ENCODE data around the gene GMDS. TPM values are rescaled to one million over a fixed set of nuclear protein-coding genes. Genes with fewer than 3 reads are reported as not detected.

Gene GMDS
- total and polyA plus RNA-seq, 2 donors, result 19.9 to 28.4 TPM

DNA sequence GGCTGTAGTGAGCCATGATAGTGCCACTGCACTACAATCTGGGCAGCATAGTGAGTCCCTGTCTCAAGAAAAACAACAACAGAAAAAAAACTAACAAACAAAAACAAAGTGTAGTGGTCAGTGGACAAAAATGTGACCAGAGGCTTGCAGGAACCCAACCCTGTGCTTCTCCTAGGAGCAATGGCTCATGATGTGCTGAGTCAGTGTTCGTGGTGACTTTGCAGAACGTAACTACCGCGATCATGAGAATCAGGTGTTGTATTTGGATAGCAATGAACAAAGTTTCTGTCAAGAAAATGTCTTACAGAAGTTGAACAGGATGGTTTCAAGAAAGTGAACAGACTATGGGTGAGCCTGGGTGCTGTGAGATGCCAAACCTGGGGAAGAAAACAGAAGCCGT lies 654.2 kb downstream of the GMDS start:
- H3K4me1 ChIP-seq (ENCODE audit: control insufficient read depth in 2 of 2, insufficient read depth in 2 of 2, low read length in 2 of 2), result peaks cover 0 to 4% of the 10 kb centered on the region in 2 donors
- H3K36me3 ChIP-seq (ENCODE audit: control insufficient read depth in 2 of 2, insufficient read depth in 2 of 2, low read length in 1 of 2), result no peaks in the 10 kb centered on the region
- no peaks in the 10 kb centered on the region for H3K9me3 ChIP-seq (ENCODE audit: control insufficient read depth in 2 of 2, insufficient read depth in 1 of 2, low read length in 1 of 2)
- WGBS, result 63% methylated on average over 5 of the region's 5 CpGs
- H3K4me3 ChIP-seq (ENCODE audit: low read length in 2 of 2), result no peak overlapping the region
- no peak overlapping the region for H3K27ac ChIP-seq (ENCODE audit: low read depth in 1 of 2, low read length in 1 of 2)
- H3K27me3 ChIP-seq (ENCODE audit: control insufficient read depth in 2 of 2, insufficient read depth in 1 of 2, low read length in 1 of 2), result peaks cover 3 to 45% of the 10 kb centered on the region in 2 donors
- DNase-seq (ENCODE audit: low read depth in 6 of 9, low spot score in 9 of 9), result no peak

DNA sequence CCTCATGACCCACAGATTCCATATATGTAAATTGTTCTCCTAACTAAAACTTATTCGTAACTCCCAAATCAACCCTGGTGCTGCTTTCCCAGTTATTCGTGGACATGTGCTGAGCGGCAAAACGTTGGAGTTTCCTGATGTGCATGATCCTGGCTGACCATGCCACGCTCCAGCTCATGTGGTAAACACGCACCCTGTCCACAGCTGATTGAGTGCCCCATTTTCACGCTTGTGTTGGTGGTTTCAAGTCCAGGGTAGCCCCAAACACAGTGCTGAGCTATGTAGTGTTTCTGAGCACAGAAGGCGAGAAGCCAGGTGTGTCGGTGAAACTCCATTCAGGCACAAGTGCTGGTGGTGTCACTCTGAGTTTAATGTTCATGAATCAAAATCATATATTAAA lies 654.8 kb downstream of the GMDS start:
- H3K27me3 ChIP-seq (ENCODE audit: control insufficient read depth in 2 of 2, insufficient read depth in 1 of 2, low read length in 1 of 2), result peaks cover 3 to 40% of the 10 kb centered on the region in 2 donors
- H3K4me1 ChIP-seq (ENCODE audit: control insufficient read depth in 2 of 2, insufficient read depth in 2 of 2, low read length in 2 of 2), result peaks cover 0 to 3% of the 10 kb centered on the region in 2 donors
- WGBS, result 95% methylated on average over 9 of the region's 9 CpGs
- H3K36me3 ChIP-seq (ENCODE audit: control insufficient read depth in 2 of 2, insufficient read depth in 2 of 2, low read length in 1 of 2), result no peaks in the 10 kb centered on the region
- H3K9me3 ChIP-seq (ENCODE audit: control insufficient read depth in 2 of 2, insufficient read depth in 1 of 2, low read length in 1 of 2), result no peaks in the 10 kb centered on the region
- H3K27ac ChIP-seq (ENCODE audit: low read depth in 1 of 2, low read length in 1 of 2), result no peak overlapping the region
- no peak overlapping the region for H3K4me3 ChIP-seq (ENCODE audit: low read length in 2 of 2)
- DNase-seq (ENCODE audit: low read depth in 6 of 9, low spot score in 9 of 9), result no peak

DNA sequence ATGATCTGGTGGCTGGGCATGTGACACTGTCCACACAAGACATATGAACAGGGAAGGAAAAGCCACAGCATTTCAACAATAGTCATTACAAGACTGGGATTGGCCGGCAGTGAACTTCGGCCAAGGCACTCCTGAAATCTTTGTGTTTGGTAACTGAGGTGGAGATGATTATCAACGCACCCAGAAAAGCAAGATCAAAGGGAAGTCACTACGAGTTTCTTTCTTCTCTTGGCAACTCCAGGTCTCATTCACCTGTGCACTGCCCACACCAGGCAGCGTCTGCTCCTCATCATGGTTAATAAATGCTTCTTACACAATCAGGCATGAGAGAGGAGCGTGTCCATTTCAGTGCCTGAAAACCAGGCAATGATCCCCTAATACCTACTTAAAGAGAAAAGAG lies 656.2 kb downstream of the GMDS start:
- Histone ChIP-seq H3K4me1 (ENCODE audit: control insufficient read depth in 2 of 2, insufficient read depth in 2 of 2, low read length in 2 of 2) (no peaks in the 10 kb centered on the region), H3K9me3 (ENCODE audit: control insufficient read depth in 2 of 2, insufficient read depth in 1 of 2, low read length in 1 of 2) (no peaks in the 10 kb centered on the region), H3K27me3 (ENCODE audit: control insufficient read depth in 2 of 2, insufficient read depth in 1 of 2, low read length in 1 of 2) (peaks cover 0 to 30% of the 10 kb centered on the region in 2 donors), H3K4me3 (ENCODE audit: low read length in 2 of 2) (no peak overlapping the region), H3K27ac (ENCODE audit: low read depth in 1 of 2, low read length in 1 of 2) (no peak overlapping the region), H3K36me3 (ENCODE audit: control insufficient read depth in 2 of 2, insufficient read depth in 2 of 2, low read length in 1 of 2) (no peaks in the 10 kb centered on the region)
- no peak for DNase-seq (ENCODE audit: low read depth in 6 of 9, low spot score in 9 of 9)
- 93% methylated on average over 6 of the region's 6 CpGs for WGBS

DNA sequence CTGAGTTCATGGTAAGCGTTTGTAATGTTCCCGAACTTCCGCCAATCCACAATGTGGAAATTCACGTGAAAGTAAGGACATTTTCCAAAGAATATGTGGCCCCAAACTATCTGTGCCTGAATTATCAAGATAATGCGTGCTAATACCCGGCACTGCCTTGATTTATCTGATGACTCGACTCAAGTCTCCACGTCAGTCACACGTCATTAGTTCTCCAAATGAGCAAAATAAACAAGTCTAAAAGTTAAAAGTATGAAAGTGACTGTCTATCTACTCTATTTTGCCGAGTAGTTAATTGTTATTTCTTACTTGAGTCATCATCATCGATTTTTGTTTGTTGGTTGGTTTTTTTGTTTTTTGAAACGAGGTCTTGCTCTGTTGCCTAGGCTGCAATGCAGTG lies 657.4 kb downstream of the GMDS start:
- no peak for DNase-seq (ENCODE audit: low read depth in 6 of 9, low spot score in 9 of 9)
- Histone ChIP-seq H3K36me3 (ENCODE audit: control insufficient read depth in 2 of 2, insufficient read depth in 2 of 2, low read length in 1 of 2) (no peaks in the 10 kb centered on the region), H3K4me1 (ENCODE audit: control insufficient read depth in 2 of 2, insufficient read depth in 2 of 2, low read length in 2 of 2) (no peaks in the 10 kb centered on the region), H3K27ac (ENCODE audit: low read depth in 1 of 2, low read length in 1 of 2) (no peak overlapping the region), H3K4me3 (ENCODE audit: low read length in 2 of 2) (no peak overlapping the region), H3K27me3 (ENCODE audit: control insufficient read depth in 2 of 2, insufficient read depth in 1 of 2, low read length in 1 of 2) (peaks cover 0 to 18% of the 10 kb centered on the region in 2 donors), H3K9me3 (ENCODE audit: control insufficient read depth in 2 of 2, insufficient read depth in 1 of 2, low read length in 1 of 2) (no peaks in the 10 kb centered on the region)
- WGBS, result 96% methylated on average over 12 of the region's 12 CpGs

DNA sequence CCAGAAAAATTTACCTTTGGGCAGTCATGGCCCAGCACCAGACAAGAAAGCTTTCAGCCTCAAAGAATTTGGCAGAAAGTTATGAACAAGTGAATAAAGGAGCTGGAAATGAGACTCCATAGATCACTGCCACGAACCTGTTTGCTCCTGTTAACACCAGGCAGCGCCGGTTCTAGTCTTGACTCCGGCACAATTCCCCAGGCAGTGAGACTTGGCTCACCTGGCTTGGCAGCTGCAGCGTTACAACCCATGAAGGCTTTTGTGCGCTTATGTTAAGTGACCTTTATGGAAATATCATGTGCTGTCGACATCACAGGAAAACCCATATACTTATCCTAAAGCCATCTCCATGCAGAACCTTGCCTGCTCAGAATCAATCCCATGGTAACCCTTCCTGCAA lies 657.9 kb downstream of the GMDS start:
- H3K27me3 ChIP-seq (ENCODE audit: control insufficient read depth in 2 of 2, insufficient read depth in 1 of 2, low read length in 1 of 2), result peaks cover 0 to 16% of the 10 kb centered on the region in 2 donors
- no peak overlapping the region for H3K27ac ChIP-seq (ENCODE audit: low read depth in 1 of 2, low read length in 1 of 2)
- no peak for DNase-seq (ENCODE audit: low read depth in 6 of 9, low spot score in 9 of 9)
- H3K4me3 ChIP-seq (ENCODE audit: low read length in 2 of 2), result no peak overlapping the region
- H3K36me3 ChIP-seq (ENCODE audit: control insufficient read depth in 2 of 2, insufficient read depth in 2 of 2, low read length in 1 of 2), result no peaks in the 10 kb centered on the region
- no peaks in the 10 kb centered on the region for H3K4me1 ChIP-seq (ENCODE audit: control insufficient read depth in 2 of 2, insufficient read depth in 2 of 2, low read length in 2 of 2)
- WGBS, result 91% methylated on average over 7 of the region's 7 CpGs
- no peaks in the 10 kb centered on the region for H3K9me3 ChIP-seq (ENCODE audit: control insufficient read depth in 2 of 2, insufficient read depth in 1 of 2, low read length in 1 of 2)

DNA sequence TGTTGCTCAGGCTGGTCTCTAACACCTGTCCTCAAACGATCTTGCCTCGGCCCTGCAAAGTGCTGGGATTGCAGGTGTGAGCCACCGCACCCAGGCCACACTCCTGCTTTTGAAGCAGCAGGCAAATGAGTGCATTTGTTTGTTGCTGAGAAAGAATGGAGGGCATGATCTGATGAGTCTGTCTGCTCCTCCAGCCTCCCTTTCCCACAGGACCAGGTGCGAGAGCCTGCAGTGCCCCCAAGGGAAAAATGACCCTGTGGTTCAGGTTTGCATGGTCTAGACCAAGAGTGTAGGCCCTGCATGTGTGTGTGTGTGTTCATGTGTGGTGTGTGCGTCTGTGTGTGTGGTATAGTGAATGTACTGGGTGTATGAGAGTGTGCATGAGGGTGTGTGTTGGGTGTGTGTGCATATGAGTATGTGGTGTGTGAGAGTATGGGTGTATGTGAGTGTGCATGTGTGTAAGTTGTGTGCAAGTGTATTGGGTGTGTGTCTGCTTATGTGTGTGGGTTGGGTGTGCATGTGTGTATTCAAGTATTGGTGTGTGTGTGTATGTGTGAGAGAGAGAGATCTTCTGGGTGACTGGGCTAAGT lies 658.4 kb downstream of the GMDS start:
- Histone ChIP-seq H3K4me3 (ENCODE audit: low read length in 2 of 2) (no peak overlapping the region), H3K4me1 (ENCODE audit: control insufficient read depth in 2 of 2, insufficient read depth in 2 of 2, low read length in 2 of 2) (no peaks in the 10 kb centered on the region), H3K27ac (ENCODE audit: low read depth in 1 of 2, low read length in 1 of 2) (no peak overlapping the region), H3K27me3 (ENCODE audit: control insufficient read depth in 2 of 2, insufficient read depth in 1 of 2, low read length in 1 of 2) (peaks cover 0 to 13% of the 10 kb centered on the region in 2 donors), H3K36me3 (ENCODE audit: control insufficient read depth in 2 of 2, insufficient read depth in 2 of 2, low read length in 1 of 2) (no peaks in the 10 kb centered on the region), H3K9me3 (ENCODE audit: control insufficient read depth in 2 of 2, insufficient read depth in 1 of 2, low read length in 1 of 2) (no peaks in the 10 kb centered on the region)
- no peak for DNase-seq (ENCODE audit: low read depth in 6 of 9, low spot score in 9 of 9)
- 86% methylated on average over 5 of the region's 5 CpGs for WGBS

DNA sequence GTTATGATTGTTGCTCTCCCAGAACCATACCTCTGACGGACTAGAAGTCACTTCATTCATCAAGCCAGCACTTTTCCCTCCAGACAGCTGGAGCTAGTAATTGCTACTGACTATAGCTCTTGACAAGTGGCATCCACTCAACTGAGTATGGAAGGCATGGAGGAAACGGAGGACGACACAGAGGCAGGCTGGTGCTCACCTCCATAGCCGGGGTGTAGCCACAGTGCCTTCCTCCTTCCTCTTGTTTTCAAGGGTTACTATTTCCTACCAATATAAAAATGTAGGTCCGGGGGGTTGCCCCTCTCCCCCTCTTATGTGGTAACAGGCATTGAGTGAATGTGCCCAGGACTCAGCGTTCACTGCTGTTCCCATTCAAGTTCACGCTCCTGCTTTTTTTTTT lies 659.1 kb downstream of the GMDS start:
- Histone ChIP-seq H3K27me3 (ENCODE audit: control insufficient read depth in 2 of 2, insufficient read depth in 1 of 2, low read length in 1 of 2) (peaks cover 0 to 10% of the 10 kb centered on the region in 2 donors), H3K36me3 (ENCODE audit: control insufficient read depth in 2 of 2, insufficient read depth in 2 of 2, low read length in 1 of 2) (no peaks in the 10 kb centered on the region), H3K4me1 (ENCODE audit: control insufficient read depth in 2 of 2, insufficient read depth in 2 of 2, low read length in 2 of 2) (no peaks in the 10 kb centered on the region), H3K27ac (ENCODE audit: low read depth in 1 of 2, low read length in 1 of 2) (no peak overlapping the region), H3K4me3 (ENCODE audit: low read length in 2 of 2) (no peak overlapping the region), H3K9me3 (ENCODE audit: control insufficient read depth in 2 of 2, insufficient read depth in 1 of 2, low read length in 1 of 2) (no peaks in the 10 kb centered on the region)
- WGBS, result 94% methylated on average over 7 of the region's 7 CpGs
- DNase-seq (ENCODE audit: low read depth in 6 of 9, low spot score in 9 of 9), result no peak

DNA sequence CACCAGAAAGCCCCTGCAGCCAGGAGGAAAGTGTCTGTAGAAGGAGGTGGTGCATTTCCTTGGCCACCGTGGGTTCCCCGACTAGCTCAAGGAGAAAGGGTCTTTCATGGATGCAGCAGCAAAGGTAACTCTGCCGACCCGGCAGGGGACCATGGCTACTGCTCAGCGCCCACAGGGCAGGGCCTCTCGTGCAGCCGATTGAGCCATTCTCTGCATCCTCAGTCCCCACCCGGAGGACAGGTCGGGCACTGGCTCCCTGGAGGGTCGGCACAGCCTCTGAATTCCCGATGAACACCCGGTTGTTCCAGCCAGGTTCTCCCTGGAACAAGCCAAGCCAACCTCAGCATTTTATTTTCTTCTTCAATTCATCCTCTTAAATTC lies 659.7 kb downstream of the GMDS start:
- H3K36me3 ChIP-seq (ENCODE audit: control insufficient read depth in 2 of 2, insufficient read depth in 2 of 2, low read length in 1 of 2), result no peaks in the 10 kb centered on the region
- no peak overlapping the region for H3K27ac ChIP-seq (ENCODE audit: low read depth in 1 of 2, low read length in 1 of 2)
- H3K4me3 ChIP-seq (ENCODE audit: low read length in 2 of 2), result no peak overlapping the region
- no peak for DNase-seq (ENCODE audit: low read depth in 6 of 9, low spot score in 9 of 9)
- peaks cover 0 to under 1% of the 10 kb centered on the region in 2 donors for H3K4me1 ChIP-seq (ENCODE audit: control insufficient read depth in 2 of 2, insufficient read depth in 2 of 2, low read length in 2 of 2)
- H3K27me3 ChIP-seq (ENCODE audit: control insufficient read depth in 2 of 2, insufficient read depth in 1 of 2, low read length in 1 of 2), result peaks cover 0 to 8% of the 10 kb centered on the region in 2 donors
- WGBS, result 96% methylated on average over 12 of the region's 12 CpGs
- no peaks in the 10 kb centered on the region for H3K9me3 ChIP-seq (ENCODE audit: control insufficient read depth in 2 of 2, insufficient read depth in 1 of 2, low read length in 1 of 2)

DNA sequence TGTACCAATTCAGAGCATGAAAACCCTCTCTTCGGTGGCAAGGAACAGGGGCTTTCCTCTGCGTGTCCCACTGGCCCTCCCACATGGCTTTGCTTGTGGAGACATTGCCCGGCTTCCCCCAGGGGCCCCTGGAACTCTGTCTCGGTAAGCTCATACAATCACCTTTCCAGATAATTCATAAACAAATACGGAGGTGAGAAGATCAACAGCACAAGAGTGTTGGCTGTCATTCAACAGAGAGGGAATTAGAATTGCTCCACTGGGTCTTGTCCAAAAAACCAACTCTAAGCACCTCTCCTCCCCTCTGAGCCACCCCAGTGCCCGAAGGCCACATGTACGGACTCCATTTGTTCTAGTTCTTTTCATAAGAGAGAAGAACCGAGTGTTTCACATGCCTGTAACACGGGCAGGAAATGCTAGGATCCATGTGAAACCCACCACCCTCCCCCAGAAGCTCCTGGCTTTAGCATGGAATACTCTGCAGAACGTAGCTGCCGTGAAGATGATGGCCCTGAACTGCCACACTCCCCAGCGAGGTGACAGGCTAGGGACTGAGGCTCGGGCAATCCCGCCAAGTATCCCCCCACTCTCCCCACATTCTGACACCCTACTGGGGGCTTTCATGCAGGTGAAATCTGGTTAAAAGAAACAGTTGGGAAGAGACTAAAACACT lies 660.3 kb downstream of the GMDS start:
- Histone ChIP-seq H3K4me1 (ENCODE audit: control insufficient read depth in 2 of 2, insufficient read depth in 2 of 2, low read length in 2 of 2) (peaks cover 0 to 5% of the 10 kb centered on the region in 2 donors), H3K4me3 (ENCODE audit: low read length in 2 of 2) (no peak overlapping the region), H3K27me3 (ENCODE audit: control insufficient read depth in 2 of 2, insufficient read depth in 1 of 2, low read length in 1 of 2) (peaks cover 0 to 7% of the 10 kb centered on the region in 2 donors), H3K27ac (ENCODE audit: low read depth in 1 of 2, low read length in 1 of 2) (no peak overlapping the region), H3K36me3 (ENCODE audit: control insufficient read depth in 2 of 2, insufficient read depth in 2 of 2, low read length in 1 of 2) (no peaks in the 10 kb centered on the region), H3K9me3 (ENCODE audit: control insufficient read depth in 2 of 2, insufficient read depth in 1 of 2, low read length in 1 of 2) (no peaks in the 10 kb centered on the region)
- DNase-seq (ENCODE audit: low read depth in 6 of 9, low spot score in 9 of 9), result no peak
- WGBS, result 91% methylated on average over 14 of the region's 14 CpGs
